ENCODE data around the gene SIX6. TPM values are rescaled to one million over a fixed set of nuclear protein-coding genes. Genes with fewer than 3 reads are reported as not detected.

SIX6 gene
- total and polyA plus RNA-seq, 2 of the 13 experiments (the other 11 are each of a cell fraction or from before 2014, with no cell fraction given): not detected

DNA sequence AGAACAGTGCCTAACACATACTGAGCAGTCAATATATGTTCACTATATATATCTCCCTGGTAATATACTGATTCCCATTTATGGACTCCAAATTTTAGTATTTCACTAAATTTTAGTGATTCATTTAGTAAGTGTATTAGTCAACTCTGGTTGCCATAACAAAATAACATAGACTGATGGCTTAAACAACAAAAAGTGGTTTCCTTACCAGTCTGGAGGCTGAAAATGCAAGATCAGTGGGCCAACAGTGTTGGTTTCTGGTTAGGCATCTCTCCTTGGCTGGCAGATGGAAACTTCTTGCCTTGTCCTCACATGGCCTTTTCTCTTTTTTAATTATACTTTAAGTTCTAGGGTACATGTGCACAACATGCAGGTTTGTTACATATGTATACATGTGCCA is 28.7 kb downstream of the SIX6 start (continued):
- TF ChIP-seq, protein P1, sequence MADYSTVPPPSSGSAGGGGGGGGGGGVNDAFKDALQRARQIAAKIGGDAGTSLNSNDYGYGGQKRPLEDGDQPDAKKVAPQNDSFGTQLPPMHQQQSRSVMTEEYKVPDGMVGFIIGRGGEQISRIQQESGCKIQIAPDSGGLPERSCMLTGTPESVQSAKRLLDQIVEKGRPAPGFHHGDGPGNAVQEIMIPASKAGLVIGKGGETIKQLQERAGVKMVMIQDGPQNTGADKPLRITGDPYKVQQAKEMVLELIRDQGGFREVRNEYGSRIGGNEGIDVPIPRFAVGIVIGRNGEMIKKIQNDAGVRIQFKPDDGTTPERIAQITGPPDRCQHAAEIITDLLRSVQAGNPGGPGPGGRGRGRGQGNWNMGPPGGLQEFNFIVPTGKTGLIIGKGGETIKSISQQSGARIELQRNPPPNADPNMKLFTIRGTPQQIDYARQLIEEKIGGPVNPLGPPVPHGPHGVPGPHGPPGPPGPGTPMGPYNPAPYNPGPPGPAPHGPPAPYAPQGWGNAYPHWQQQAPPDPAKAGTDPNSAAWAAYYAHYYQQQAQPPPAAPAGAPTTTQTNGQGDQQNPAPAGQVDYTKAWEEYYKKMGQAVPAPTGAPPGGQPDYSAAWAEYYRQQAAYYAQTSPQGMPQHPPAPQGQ (CRISPR knock-in tag; IDR thresholded peaks at IDR 0.05; ENCODE audit: borderline replicate concordance): no peak
- TF ChIP-seq, protein P2, sequence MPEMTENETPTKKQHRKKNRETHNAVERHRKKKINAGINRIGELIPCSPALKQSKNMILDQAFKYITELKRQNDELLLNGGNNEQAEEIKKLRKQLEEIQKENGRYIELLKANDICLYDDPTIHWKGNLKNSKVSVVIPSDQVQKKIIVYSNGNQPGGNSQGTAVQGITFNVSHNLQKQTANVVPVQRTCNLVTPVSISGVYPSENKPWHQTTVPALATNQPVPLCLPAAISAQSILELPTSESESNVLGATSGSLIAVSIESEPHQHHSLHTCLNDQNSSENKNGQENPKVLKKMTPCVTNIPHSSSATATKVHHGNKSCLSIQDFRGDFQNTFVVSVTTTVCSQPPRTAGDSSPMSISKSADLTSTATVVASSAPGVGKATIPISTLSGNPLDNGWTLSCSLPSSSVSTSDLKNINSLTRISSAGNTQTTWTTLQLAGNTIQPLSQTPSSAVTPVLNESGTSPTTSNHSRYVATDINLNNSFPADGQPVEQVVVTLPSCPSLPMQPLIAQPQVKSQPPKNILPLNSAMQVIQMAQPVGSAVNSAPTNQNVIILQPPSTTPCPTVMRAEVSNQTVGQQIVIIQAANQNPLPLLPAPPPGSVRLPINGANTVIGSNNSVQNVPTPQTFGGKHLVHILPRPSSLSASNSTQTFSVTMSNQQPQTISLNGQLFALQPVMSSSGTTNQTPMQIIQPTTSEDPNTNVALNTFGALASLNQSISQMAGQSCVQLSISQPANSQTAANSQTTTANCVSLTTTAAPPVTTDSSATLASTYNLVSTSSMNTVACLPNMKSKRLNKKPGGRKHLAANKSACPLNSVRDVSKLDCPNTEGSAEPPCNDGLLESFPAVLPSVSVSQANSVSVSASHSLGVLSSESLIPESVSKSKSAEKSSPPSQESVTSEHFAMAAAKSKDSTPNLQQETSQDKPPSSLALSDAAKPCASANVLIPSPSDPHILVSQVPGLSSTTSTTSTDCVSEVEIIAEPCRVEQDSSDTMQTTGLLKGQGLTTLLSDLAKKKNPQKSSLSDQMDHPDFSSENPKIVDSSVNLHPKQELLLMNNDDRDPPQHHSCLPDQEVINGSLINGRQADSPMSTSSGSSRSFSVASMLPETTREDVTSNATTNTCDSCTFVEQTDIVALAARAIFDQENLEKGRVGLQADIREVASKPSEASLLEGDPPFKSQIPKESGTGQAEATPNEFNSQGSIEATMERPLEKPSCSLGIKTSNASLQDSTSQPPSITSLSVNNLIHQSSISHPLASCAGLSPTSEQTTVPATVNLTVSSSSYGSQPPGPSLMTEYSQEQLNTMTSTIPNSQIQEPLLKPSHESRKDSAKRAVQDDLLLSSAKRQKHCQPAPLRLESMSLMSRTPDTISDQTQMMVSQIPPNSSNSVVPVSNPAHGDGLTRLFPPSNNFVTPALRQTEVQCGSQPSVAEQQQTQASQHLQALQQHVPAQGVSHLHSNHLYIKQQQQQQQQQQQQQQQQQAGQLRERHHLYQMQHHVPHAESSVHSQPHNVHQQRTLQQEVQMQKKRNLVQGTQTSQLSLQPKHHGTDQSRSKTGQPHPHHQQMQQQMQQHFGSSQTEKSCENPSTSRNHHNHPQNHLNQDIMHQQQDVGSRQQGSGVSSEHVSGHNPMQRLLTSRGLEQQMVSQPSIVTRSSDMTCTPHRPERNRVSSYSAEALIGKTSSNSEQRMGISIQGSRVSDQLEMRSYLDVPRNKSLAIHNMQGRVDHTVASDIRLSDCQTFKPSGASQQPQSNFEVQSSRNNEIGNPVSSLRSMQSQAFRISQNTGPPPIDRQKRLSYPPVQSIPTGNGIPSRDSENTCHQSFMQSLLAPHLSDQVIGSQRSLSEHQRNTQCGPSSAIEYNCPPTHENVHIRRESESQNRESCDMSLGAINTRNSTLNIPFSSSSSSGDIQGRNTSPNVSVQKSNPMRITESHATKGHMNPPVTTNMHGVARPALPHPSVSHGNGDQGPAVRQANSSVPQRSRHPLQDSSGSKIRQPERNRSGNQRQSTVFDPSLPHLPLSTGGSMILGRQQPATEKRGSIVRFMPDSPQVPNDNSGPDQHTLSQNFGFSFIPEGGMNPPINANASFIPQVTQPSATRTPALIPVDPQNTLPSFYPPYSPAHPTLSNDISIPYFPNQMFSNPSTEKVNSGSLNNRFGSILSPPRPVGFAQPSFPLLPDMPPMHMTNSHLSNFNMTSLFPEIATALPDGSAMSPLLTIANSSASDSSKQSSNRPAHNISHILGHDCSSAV (CRISPR knock-in tag; IDR thresholded peaks at IDR 0.05; ENCODE audit: borderline replicate concordance): no peak
